ENCODE results near the gene DNAJC11.

The DNAJC11 gene

DNA sequence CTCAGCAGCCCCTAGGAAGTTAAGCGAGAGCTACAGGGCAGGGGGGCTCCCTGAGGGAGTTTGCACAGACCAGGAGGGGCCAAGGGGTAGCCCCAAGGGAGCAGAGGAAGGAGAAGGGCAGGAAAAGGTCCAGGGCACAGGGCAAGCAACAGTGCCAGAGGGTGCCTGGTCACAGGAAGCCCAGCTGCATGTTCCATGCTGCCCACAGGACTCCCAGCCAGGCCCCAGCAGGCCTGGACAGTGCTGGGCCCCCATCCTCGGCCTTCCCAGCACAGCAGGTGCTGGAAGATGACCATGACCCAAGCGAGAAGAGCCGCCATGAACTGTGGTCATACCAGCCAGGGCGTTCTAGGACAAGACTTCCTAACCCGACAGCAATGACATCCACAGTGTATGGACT lies 110.0 kb downstream of the DNAJC11 start:
- H3K4me3 ChIP-seq (replicated peaks; ENCODE audit: insufficient read depth, low read length), result no peak overlapping the region
- DNase-seq (ENCODE audit: low read depth in 1 of 2, low spot score in 1 of 2), result no peak
- H3K27me3 ChIP-seq (ENCODE audit: insufficient read depth, poor library complexity, severe bottlenecking), result no peaks in the 10 kb centered on the region
- H3K27ac ChIP-seq (replicated peaks), result no peak overlapping the region
- TF ChIP-seq GABPA (IDR thresholded peaks at IDR 0.05; ENCODE audit: low read depth), result no peak
- TF ChIP-seq POLR2AphosphoS5 (IDR thresholded peaks at IDR 0.05; ENCODE audit: low read depth), result 0 out of 2 replicates have a peak, but pooled peaks have one; percentile 2
- no peak for TF ChIP-seq CTCF (IDR thresholded peaks at IDR 0.05; ENCODE audit: insufficient read depth, low read length)
- TF ChIP-seq SPI1 (IDR thresholded peaks at IDR 0.05; ENCODE audit: borderline replicate concordance, low read depth), result no peak
- TF ChIP-seq REST (IDR thresholded peaks at IDR 0.05; ENCODE audit: insufficient replicate concordance, low read depth), result no peak

DNA sequence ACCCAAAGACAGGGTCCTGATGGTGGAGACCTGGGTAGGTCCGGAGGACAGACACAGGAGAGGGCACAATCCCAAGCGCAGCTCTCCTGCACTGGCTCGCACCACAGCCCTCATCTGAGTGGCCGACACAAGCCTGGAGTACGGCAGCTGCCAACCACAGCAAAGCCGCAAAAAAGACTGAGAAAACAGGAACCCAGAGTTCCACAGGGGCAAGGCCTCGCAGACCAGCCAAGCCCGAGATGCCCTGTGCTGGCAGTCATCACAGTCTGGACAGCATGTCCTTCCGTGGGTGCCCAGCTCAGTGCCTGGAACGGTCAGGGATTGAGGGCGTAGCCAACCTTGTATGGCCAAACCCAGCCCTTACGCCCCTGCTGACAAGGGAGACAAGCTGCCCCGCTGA lies 110.4 kb downstream of the DNAJC11 start:
- no peak overlapping the region for H3K27ac ChIP-seq (replicated peaks)
- peak in 1 of 2 experiments; percentile 89 for DNase-seq (ENCODE audit: low read depth in 1 of 2, low spot score in 1 of 2)

GRCh38 chr1:6590046-6590445 lies 111.6 kb downstream of the DNAJC11 start:
- Histone ChIP-seq H3K27ac (replicated peaks) (no peak overlapping the region), H3K4me3 (replicated peaks; ENCODE audit: insufficient read depth, low read length) (no peak overlapping the region), H3K27me3 (ENCODE audit: insufficient read depth, poor library complexity, severe bottlenecking) (no peaks in the 10 kb centered on the region)
- no peak for TF ChIP-seq GABPA (IDR thresholded peaks at IDR 0.05; ENCODE audit: low read depth)
- no peak for TF ChIP-seq CTCF (IDR thresholded peaks at IDR 0.05; ENCODE audit: insufficient read depth, low read length)
- no peak for TF ChIP-seq SPI1 (IDR thresholded peaks at IDR 0.05; ENCODE audit: borderline replicate concordance, low read depth)
- DNase-seq (ENCODE audit: low read depth in 1 of 2, low spot score in 1 of 2), result no peak

More for the DNA sequence above, 110.4 kb downstream of the DNAJC11 start:
- TF ChIP-seq SPI1 (IDR thresholded peaks at IDR 0.05; ENCODE audit: borderline replicate concordance, low read depth) (peak; percentile 94), CTCF (IDR thresholded peaks at IDR 0.05; ENCODE audit: insufficient read depth, low read length) (no peak), REST (IDR thresholded peaks at IDR 0.05; ENCODE audit: insufficient replicate concordance, low read depth) (no peak), GABPA (IDR thresholded peaks at IDR 0.05; ENCODE audit: low read depth) (no peak), POLR2AphosphoS5 (IDR thresholded peaks at IDR 0.05; ENCODE audit: low read depth) (no peak)
- H3K27me3 ChIP-seq (ENCODE audit: insufficient read depth, poor library complexity, severe bottlenecking), result no peaks in the 10 kb centered on the region
- H3K4me3 ChIP-seq (replicated peaks; ENCODE audit: insufficient read depth, low read length), result no peak overlapping the region

GRCh38 chr1:6588893-6589520 lies 112.6 kb downstream of the DNAJC11 start:
- Histone ChIP-seq H3K4me3 (replicated peaks; ENCODE audit: insufficient read depth, low read length) (no peak overlapping the region), H3K27ac (replicated peaks) (no peak overlapping the region), H3K27me3 (ENCODE audit: insufficient read depth, poor library complexity, severe bottlenecking) (no peaks in the 10 kb centered on the region)
- DNase-seq (ENCODE audit: low read depth in 1 of 2, low spot score in 1 of 2), result peak in 1 of 2 experiments; percentile 28
- TF ChIP-seq SPI1 (IDR thresholded peaks at IDR 0.05; ENCODE audit: borderline replicate concordance, low read depth) (peak; percentile 31; the same call in 1 of the 2 replicates), CTCF (IDR thresholded peaks at IDR 0.05; ENCODE audit: insufficient read depth, low read length) (no peak), POLR2AphosphoS5 (IDR thresholded peaks at IDR 0.05; ENCODE audit: low read depth) (peak; percentile 47; the same call in 1 of the 2 replicates)

Measured in HL-60 (cell line).